RPMI7951 (cell line): Measurements from ENCODE around the gene MOB4. TPM values are rescaled to one million over a fixed set of nuclear protein-coding genes. Genes with fewer than 3 reads are reported as not detected.
A peak's percentile ranks its signal among the peaks of the same experiment; 100 is the strongest.
"Not testable (repeated sequence)": the region's sequence is repeated elsewhere in the genome, so short reads cannot be mapped to it uniquely, and the experiment has no call there.

Experiments
- DNase-seq: peaks from one replicate; pipeline ENCODE4 v3.0.0-alpha.2; 2012; ENCODE audit warnings: low read depth
- total RNA-seq: library from RNA; depleted of rRNA; stranded (reverse); fragments of >200 nt; shearing (Covaris generic); gene quantifications from 2 replicates; pipeline ENCODE4 v1.2.3, GENCODE V29; 2014

Gene MOB4
- total RNA-seq, 1 experiment from 2014 or later, result 103 TPM

DNA sequence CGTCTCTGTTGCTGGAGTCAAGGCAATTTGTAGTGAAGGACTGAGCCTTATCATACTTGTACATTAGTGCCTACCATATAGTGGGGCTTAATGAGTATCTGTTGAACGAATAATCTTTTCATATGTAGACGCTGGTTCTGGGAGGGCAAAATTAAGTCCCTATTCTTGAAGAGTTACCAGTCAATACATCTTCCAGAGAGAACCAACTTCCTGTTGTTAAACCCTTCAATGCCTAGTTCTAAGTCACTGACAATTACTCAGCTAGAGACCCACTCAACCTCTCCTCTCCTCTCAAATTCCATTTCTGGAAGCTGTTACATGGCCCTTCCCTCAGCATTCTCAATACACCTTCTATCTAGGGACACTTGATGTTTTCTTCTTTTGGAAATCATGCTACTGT is 1.1 kb upstream of the MOB4 start:
- peak; percentile 11 for DNase-seq

DNA sequence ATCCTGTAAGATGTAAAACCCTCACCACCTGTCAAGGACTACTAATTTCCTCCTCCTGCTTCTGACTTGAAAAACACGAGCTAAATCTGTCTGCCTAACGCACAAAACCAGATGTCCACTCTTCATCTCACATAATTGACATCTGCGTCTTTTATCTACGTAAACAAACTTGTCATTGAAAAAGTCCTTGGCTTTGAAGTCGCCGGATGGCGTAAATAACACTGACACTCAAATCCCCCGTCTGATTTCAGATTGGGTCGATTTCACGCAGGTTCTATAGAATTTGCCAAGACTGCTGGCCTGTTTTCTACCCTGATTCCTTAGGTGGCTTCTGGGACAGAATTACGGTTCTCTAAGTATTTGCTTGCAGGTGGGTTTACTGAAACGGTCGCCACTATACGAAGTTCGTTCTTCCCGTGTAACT is 539 bp upstream of the MOB4 start:
- DNase-seq, result no peak

DNA sequence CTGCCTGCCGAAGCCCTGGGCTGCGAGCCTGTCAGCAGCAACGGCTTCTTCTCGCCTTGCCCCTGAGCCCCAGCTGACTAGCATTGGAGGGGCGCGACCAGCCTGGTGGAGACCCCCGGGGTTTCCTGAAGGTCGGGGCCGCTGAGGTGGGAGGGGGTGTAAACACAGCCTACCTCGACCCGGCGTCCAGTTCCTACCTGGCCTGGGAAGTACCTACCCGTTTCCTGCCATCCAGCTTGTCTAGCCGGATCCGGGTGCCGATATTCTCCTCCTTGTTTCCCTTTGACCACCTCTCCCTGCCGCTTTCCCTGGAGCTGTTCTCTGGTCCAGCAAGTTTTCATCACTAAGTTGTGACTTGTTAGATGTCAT is 511 bp downstream of the MOB4 start:
- peak; percentile 38 for DNase-seq

DNA sequence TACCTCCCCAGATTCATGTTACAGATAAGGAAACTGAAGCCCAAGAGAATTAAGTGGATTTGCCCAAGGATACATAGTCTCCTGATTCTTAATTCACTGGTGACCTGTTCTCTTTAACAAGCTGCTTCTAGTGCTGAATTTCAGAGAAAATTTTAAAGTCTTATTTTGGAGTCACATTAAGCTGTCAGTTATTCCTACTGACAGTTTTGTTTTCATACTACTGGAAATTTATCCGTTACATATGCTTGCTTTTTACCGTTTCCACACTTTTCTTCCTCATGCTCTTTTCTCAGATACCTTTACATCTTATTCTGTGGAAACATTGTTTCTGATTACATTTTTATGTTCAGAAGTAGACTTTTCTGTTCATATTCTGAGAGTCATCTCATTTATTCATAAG is 1.3 kb downstream of the MOB4 start:
- DNase-seq, result no peak

DNA sequence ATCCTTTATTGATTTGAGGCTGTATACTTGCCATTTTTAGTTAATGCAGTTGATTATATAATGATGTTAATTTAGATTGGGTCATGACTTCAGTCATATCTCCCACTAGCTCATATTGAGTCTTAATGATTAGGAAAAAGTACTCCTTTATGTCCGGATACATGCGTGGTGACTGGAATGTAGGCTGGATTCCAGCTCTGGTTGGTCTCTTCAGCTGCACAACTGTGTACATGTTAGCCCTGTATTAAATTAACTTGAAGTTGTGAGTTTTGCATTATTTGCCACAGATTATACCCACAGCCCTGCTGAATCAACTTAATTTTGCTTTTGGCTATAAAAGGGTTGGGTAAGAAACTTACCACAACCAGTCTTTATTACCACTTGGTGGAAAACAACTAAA is 22.5 kb downstream of the MOB4 start:
- DNase-seq, result peak; percentile 11

DNA sequence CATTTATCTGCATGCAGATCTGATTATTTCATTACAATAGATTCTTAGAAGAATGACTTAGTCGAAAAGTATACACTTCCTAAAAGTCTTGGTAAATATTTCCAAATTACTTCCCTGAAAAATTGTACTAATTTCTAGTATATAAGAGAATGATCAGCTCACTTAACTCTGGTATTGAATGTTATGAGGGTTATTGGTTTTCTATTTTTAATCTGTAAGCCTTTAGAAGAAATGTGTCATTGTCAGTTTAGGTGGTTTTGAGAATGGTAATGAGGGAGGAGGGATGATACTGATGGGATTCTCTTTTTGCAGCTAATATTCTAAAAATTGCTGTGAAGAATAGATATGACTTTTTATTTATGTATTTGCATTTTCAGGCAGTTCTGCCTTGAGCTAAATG is 23.9 kb downstream of the MOB4 start:
- DNase-seq, result no peak

DNA sequence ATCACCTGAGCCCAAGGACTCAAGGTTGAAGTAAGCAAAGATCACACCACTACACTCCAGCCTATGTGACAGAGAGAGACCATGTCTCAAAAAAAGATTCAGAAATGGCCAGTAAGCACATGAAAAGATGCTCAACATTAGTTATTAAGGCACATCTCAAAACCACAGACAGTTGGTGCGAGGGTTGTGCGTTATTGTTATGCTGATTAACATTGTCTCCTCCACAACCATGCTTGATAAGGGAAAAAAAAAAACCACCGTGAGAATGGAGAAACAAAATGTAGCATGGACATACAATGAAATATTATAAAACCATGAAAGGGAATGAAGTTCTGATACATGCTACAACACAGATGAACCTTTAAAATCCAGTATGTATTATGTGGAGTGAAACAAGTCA is 27.3 kb downstream of the MOB4 start:
- no peak for DNase-seq

DNA sequence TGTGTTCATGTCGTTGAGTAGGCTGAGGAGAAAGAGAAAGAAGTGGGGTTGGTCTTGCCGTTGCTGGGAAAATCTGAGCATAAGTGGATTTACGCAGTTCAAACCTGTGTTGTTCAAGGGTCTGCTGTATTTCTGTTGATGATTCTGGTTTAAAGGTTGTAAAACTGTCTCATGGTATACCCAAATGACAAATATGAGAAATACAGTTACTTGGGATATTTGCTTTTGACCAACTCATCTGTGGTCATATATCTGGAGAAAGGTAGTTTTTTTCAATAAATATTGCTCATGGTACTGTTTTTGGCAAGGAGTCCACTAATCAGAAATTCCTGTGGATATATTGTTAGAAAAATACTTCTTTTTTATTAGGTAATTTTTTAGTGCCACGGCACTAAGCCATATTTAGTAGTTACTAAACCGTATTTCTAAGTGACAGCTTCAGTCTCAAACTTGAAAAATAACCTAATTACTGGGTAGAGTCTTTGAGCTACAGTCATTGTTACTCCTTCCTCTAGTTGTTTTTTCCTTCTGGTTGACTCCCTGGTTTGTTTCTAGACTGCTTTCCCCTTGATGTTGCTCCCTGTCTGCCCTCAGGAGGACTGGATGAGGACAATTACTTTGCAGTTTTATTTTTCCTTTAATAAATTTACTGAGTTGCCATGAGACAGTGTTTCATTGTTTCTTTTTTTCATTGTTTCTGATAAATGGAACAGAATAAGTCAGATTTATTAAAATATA is 31.5 kb downstream of the MOB4 start:
- no peak for DNase-seq

DNA sequence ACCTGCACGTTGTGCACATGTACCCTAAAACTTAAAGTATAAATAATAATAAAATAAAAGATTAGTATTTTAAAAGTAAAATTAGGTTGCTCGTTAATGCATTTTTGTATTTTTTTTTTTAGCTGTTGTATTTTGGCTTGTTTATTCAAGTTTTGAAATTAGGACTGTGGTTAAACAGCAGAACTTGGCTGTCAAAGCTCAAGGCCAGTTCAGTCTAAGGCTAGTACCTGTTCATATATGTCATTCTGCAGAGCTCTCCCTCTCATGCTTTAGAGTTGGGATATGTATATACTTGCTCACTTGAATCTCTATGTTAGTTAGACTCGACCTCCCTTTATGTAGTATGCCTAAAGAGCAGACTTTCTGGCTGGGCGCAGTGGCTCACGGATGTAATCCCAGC is 32.7 kb downstream of the MOB4 start:
- no peak for DNase-seq

DNA sequence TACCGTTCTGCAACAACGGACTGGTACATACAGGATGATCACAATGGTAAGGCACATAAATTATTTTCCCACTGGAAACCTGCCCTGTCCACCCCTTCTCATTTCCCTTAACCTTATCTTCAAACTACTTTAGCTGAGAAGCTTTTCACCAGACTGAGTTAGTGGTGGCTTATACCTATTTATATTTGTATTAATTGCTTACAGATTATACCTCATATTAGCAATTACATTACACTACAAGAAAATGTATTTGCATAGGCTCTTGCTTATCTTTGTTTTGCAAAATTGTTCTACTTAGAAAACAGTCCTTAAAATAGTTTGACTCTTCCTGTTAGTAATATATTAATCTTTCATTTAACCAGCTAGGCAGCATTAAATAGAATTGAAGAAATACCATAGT is 35.4 kb downstream of the MOB4 start:
- DNase-seq, result not testable (repeated sequence)

DNA sequence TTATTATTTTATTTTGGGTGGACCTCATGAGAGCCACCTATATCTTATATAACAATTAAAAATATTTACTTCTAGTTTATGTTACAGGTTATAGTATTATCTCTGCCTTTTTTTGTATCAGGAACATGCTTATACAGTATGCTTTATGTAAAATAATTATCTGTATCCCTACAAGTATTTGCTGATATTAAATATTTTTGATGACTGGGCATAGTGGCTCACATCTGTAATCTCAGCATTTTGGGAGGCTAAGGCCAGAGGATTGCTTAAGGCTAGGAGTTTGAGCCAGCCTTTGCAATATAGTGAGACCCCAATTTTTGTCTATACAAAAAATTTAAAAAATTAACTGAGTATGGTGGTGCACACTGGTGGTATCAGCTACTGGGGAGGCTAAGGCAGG is 39.6 kb downstream of the MOB4 start:
- no peak for DNase-seq

DNA sequence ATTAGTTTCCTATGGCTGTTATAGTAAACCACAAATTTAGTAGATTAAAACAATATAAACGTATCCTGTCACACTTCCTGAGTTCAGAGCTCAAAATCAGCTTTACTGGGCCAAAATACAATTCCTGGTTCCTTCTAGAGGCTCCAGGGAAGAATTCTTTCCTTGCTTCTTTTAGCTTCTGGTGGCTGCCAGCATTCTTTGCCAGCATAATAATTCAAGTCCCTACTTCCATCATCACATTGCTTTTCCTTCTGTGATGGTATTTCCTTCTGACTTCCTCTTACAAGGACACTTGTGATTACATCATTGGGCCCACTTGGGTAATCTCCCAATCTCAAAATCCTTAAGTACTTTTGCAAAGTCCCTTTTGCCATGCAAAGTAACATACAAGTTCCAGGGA is 40.6 kb downstream of the MOB4 start:
- DNase-seq, result no peak

DNA sequence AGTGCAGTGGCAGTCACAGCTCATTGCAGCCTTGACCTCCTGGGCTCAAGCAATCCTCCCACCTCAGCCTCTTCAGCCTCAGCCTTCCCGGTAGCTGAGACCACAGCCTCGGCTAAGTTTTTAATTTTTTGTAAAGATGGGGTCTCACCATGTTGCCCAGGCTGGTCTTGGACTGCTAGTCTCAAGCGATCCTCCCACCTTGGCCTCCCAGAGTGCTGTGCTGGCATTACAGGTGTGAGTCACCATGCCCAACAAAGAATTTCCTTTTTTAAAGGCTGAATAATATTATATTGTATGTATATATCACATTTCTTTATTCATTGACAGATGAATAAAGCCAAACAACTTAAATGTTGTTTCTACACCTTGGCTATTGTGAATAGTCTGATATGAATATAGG is 42.5 kb downstream of the MOB4 start:
- DNase-seq, result no peak

DNA sequence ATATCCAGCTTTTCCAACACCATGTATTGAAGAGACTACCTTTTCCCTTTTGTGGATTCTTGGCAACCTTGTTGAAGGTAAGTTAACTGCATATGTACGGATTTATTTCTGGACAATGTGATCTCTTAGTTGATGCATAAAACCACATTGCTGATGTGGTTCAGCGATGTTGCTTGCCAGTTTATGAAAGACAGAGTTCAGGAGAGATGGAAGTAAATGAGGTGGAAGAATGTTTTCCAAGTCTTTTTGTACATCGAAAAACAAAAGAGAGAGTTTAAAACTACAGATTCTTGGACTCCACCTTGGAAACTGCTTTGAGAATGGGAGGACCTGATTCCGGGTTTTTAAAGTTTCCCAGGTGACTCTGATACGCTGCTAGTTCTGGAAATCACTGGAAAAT is 43.8 kb downstream of the MOB4 start:
- DNase-seq, result no peak

DNA sequence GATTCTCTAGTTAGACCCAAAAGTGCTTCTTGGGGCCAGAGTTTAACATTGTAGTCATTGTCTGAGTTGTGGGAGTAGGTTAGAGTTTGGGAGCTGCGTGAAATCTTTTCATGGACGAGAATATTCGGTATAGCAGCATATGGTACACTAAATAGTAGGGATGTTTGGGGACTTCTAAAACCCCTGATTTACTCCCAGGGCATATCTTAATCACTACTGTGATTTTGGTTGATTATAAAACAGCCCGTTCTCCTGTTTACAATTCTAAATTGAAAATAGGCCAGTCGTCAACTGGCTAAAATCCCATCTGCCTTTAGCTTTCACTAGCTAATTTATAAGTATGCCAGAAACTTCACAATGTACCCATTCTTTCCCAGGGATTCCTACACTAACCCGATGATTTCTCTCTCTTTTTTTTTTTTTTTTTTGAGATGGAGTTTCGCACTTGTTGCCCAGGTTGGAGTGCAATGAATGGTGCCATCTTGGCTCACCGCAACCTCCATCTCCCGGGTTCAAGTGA is 44.3 kb downstream of the MOB4 start:
- DNase-seq, result no peak

DNA sequence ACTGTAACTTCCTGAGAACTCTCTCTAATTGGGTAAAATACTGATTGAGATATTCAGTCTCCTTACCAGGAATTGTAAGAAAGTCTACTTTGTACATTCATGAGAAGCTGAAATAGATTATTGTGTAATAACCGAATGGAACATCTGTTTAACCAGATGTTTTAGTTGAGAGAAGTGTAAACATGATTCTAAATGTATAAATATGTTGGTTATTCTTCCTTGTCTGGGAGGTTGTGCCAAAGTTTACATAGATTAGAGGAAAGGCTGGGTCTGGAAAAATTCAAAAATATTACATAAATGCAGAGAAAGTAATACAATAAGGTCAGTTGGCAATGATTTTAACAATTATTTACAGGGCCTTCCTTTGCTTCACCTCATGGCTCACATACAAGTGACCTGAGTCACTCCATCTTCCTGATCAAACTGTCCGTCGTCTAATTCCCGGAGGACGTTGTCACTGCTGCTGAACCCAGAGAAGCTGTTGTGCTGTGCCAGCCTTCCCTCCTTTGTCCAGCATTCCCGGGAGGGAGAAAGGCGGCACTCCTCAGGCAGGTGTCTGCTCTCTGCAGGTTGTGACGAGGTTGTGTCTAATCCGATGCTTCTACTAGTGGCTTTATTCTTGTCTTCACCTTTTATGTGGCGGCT is 55.9 kb downstream of the MOB4 start:
- DNase-seq, result no peak

DNA sequence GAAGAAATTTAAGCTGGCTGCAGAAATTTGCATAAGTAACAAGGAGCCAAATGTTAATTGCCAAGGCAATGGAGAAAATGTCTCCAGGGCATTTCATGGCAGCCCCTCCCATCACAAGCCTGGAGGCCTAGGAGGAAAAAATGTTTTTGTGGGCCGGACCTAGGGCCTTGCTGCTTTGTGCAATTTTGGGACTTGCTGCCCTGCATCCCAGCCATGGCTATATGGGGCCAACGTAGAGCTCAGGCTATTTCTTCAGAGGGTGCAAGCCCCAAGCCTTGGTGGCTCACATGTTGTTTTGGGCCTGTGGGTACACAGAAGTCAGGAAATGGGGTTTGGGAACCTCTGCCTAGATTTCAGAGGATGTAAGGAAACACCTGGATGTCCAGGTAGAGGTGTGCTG is 57.7 kb downstream of the MOB4 start:
- DNase-seq, result no peak

DNA sequence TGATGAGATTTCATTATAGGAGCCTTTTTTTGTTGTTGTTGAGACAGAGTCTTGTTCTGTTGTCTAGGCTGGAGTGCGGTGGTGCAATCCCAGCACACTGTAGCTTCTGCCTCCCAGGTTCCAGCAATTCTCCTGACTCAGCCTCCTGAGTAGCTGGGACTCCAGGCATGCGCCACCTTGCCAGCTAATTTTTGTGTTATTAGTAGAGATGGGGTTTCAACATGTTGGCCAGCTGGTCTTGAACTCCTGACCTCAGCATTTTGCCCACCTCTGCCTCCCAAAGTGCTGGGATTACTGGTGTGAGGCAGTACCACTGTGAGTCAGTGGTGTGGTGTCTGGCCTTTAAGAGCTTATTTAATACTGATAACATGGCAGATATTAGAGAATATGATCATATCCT is 60.1 kb downstream of the MOB4 start:
- no peak for DNase-seq

DNA sequence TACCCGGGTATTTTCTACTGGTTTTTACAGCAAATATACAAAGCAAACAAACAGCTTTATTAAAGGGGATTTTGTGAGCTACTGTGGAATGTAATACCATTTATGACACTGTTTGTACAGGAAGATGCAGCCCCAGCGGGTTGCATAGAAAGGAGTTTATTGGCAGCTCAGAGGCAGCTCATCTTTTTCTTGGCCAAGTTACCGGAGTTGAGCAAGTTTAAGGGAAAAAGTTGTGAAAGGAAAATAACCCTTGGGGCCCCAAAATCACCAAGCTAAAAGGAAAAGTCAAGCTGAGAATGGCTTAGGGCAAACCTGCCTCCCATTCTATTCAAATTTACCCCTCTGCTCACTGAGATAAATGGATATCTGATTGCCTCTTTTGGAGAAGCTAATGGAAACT is 60.8 kb downstream of the MOB4 start:
- no peak for DNase-seq

DNA sequence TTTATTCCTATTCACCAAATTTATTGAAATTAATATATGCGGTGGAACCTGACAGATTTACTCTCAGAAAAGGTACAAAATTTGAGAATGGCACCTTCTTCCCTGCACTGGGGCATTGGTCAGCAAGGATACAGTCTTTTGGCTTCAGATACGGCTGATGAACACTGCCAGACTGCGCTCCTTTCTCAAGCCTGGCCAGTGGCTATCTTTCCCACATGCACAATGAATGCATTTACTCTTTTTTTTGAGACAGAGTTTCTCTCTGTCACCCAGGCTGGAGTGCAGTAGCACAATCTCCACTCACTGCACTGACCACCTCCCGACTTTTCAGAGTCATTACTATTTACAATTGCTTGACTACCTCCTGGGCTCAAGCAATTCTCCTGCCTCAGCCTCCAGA is 61.6 kb downstream of the MOB4 start:
- no peak for DNase-seq

DNA sequence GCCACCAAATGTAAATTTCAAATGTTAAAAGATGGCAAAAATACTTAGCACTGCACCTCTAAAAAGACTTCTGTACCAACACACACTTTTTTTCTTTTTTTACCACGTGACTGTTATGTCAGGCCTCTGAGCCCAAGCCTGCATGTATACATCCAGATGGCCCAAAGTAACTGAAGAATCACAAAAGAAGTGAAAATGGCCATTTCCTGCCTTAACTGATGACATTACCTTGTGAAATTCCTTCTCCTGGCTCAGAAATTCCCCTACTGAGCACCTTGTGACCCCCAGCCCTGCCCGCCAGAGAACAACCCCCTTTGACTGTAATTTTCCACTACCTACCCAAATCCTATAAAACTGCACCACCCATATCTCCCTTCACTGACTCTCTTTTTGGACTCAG is 62.4 kb downstream of the MOB4 start:
- not testable (repeated sequence) for DNase-seq

DNA sequence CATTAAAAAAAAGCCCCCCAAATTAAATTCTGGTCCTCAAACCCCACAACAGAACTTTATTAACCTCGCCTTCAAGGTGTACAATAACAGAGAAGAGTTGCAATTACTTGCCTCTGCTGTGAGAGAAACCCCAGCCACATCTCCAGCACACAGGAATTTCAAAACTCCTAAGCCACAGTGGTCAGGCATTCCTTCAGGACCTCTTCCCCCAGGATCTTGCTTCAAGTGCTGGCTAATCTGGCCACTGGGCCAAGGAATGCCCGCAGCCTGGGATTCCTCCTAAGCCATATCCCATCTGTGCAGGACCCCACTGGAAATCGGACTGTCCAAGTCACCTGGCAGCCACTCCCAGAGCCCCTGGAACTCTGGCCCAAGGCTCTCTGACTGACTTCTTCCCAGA is 64.3 kb downstream of the MOB4 start:
- DNase-seq, result not testable (repeated sequence)

DNA sequence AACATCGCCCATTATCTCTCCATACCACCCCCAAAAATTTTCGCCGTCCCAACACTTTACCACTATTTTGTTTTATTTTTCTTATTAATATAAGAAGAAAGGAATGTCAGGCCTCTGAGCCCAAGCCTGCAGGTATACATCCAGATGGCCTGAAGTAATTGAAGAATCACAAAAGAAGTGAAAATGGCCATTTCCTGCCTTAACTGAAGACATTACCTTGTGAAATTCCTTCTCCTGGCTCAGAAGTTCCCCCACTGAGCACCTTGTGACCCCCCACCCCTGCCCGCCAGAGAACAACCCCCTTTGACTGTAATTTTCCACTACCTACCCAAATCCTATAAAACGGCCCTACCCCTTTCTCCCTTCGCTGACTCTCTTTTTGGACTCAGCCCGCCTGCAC is 71.4 kb downstream of the MOB4 start:
- not testable (repeated sequence) for DNase-seq
